ENCODE data around the gene PPP1R9B.

DNA sequence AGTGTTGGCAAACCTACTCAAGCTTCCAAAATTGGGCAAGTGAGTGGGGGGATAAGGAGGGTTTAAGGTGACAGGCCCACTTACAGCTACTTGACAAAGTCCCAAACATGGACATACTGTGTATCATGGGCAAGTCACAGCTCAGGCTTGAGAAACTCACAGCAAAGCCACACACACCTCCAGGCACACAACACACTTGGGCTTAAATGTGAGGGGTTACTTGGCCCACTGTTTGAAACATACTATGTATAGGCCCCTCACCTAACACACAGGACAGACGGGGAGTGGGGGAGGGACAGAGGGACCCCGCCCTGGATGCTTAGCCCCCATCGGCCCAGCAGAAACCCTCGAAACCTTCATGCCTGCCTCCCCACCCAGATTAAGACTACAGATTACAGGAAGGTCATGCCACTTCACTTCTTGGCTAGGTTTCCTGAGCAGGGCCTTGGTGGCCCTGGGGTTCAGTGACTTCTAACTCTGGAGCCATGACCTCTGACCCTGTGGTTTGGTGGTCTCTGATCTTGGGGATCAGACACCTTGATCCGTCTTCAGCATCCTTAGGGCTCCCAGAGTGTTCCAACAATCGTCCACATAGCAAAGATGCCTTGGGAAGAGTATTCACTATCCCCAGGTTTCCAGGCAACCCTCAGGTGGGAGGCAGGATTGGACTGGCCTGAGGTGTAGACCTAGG, 18.2 kb downstream of the PPP1R9B start:
- TF ChIP-seq, protein P1, sequence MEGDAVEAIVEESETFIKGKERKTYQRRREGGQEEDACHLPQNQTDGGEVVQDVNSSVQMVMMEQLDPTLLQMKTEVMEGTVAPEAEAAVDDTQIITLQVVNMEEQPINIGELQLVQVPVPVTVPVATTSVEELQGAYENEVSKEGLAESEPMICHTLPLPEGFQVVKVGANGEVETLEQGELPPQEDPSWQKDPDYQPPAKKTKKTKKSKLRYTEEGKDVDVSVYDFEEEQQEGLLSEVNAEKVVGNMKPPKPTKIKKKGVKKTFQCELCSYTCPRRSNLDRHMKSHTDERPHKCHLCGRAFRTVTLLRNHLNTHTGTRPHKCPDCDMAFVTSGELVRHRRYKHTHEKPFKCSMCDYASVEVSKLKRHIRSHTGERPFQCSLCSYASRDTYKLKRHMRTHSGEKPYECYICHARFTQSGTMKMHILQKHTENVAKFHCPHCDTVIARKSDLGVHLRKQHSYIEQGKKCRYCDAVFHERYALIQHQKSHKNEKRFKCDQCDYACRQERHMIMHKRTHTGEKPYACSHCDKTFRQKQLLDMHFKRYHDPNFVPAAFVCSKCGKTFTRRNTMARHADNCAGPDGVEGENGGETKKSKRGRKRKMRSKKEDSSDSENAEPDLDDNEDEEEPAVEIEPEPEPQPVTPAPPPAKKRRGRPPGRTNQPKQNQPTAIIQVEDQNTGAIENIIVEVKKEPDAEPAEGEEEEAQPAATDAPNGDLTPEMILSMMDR (IDR thresholded peaks at IDR 0.05; ENCODE audit: low read length): no peak
- no peak for TF ChIP-seq EZH2 (IDR thresholded peaks at IDR 0.05; ENCODE audit: borderline replicate concordance, low read length)
